ENCODE measurements around the gene RBM6. TPM values are rescaled to one million over a fixed set of nuclear protein-coding genes. Genes with fewer than 3 reads are reported as not detected.

Gene RBM6
- total RNA-seq, 6 experiments from 2014 or later, result 32.5 to 41.6 (median 34.5) TPM

DNA sequence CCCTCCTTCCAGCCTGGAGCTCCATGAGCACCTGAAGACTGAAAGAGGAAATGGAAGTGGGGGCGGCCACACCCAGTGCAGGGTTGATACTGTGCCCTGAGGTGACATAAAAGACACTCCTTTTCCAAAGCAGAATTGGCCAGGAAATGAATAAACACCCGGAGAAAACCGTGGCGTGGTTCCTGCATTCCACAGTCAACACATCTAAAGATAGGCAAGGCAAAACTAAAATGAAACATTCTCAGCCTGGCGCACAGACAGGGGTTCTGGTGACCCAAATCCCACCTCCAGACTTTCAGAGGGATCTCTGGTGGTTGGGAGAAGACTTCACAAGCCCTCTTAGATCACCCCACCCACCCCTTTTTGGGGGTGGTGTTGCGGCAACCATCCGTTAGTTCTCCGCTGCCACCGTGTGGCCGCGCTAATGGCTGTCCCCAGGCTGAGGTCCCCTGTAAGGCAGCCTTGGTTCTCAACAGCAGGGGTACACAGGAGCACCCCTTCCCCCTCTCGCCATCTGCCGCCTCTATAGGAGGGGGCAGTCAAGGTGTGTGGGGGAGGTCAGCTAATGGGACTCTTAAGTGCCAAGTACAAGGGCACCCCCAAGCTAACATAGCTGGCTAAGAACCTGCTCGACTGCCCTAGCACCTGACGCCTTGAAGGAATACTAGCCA lies 33.7 kb upstream of the RBM6 start:
- Mint-ChIP-seq H3K36me3 (ENCODE audit: low read depth) (peaks cover 4% of the 10 kb centered on the region; the same call in 1 of the 2 replicates), H3K9me3 (no peaks in the 10 kb centered on the region), H3K4me3 (peak overlapping the region; percentile 87), H3K27ac (peak overlapping the region; percentile 60), H3K27me3 (ENCODE audit: insufficient read depth) (peaks cover 3% of the 10 kb centered on the region), H3K4me1 (ENCODE audit: low read depth) (peaks cover 17% of the 10 kb centered on the region)
- DNase-seq, result peak; percentile 19
- TF ChIP-seq, protein P1, sequence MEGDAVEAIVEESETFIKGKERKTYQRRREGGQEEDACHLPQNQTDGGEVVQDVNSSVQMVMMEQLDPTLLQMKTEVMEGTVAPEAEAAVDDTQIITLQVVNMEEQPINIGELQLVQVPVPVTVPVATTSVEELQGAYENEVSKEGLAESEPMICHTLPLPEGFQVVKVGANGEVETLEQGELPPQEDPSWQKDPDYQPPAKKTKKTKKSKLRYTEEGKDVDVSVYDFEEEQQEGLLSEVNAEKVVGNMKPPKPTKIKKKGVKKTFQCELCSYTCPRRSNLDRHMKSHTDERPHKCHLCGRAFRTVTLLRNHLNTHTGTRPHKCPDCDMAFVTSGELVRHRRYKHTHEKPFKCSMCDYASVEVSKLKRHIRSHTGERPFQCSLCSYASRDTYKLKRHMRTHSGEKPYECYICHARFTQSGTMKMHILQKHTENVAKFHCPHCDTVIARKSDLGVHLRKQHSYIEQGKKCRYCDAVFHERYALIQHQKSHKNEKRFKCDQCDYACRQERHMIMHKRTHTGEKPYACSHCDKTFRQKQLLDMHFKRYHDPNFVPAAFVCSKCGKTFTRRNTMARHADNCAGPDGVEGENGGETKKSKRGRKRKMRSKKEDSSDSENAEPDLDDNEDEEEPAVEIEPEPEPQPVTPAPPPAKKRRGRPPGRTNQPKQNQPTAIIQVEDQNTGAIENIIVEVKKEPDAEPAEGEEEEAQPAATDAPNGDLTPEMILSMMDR (IDR thresholded peaks at IDR 0.05), result peak; percentile 80

DNA sequence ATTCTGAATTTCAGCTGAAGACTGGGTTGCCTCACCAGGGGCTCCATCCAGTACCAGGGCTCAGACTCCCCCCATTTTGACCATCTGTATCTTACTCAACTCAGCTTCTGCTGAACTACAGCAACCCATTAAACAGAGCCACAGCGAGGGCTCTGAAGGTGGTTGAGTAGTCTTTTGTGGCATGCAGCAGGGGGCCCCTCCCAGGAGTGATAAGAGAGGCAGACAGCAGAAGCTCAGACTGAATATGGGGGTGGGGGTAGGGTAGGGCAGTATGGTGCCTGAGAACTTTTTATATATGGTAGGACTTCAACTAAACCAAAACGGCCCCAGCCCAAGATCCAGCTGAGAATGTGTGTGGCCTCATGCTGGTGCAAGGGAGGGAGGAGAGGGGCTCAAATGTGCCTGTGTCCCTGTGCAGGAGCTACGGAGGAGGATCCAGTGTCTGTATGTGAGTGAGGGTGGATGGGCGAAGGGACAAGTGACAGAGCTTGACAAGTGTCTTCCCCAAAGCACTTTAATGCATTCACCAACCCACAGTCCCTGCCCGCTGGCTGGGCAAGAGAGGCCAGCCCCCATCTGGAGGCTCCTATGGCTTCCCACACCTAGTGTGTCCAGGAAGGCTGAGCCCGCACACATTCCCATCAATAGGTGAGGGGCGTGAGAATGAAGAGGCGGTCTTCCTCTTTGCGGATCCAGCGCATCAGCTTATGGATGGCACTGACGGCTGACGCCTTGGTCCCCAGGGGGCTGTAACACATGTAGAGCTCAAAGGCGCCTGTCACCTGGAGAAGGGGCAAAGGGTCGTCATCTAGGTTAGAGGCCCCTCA lies 31.4 kb upstream of the RBM6 start:
- DNase-seq, result no peak
- no peaks in the 10 kb centered on the region for H3K9me3 Mint-ChIP-seq
- peaks cover 3% of the 10 kb centered on the region for H3K27me3 Mint-ChIP-seq (ENCODE audit: insufficient read depth)
- peaks cover 13% of the 10 kb centered on the region for H3K4me1 Mint-ChIP-seq (ENCODE audit: low read depth)
- no peak overlapping the region for H3K27ac Mint-ChIP-seq
- TF ChIP-seq, protein P1 (IDR thresholded peaks at IDR 0.05), result no peak
- H3K36me3 Mint-ChIP-seq (ENCODE audit: low read depth), result peaks cover 4% of the 10 kb centered on the region; the same call in 1 of the 2 replicates
- H3K4me3 Mint-ChIP-seq, result no peak overlapping the region

DNA sequence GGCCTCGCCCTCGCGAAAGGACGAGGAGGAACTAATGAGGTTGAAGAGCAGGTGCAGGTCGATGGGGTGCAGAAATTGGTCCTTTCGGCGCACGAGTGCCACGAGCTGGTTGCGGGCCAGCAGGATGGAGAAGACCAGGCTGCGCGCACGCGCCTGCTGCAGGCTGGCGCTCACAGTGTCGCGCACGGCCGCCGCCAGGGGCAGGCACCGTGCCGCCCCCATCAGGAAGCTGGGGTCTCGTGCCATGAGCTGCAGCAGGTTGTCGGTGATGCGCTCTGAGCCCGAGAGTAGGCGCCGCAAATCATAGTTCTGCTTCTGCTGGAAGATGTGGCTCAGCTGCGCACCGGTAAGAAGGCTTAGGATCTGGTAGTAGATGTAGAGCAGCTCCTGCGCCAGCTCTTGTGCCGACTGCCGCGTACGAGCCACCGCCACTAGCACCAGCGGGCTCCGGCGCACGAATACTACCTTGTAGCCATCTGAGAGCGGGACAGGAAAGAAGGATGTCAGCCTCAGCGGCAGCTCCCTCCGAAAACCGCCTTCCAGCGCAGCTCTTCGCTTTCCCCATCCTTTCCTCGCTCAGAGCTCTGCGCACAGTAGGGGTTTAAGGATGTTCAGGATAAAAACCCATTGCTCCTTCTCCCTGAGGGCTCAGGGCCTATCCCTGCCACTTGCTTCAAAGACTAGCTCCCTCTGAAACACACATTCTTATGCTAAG lies 29.4 kb upstream of the RBM6 start:
- Mint-ChIP-seq H3K27ac (no peak overlapping the region), H3K9me3 (no peaks in the 10 kb centered on the region), H3K27me3 (ENCODE audit: insufficient read depth) (peaks cover 3% of the 10 kb centered on the region), H3K36me3 (ENCODE audit: low read depth) (peaks cover 4% of the 10 kb centered on the region; the same call in 1 of the 2 replicates), H3K4me3 (no peak overlapping the region), H3K4me1 (ENCODE audit: low read depth) (peaks cover 12% of the 10 kb centered on the region)
- TF ChIP-seq, protein P1 (IDR thresholded peaks at IDR 0.05), result no peak
- DNase-seq, result no peak

DNA sequence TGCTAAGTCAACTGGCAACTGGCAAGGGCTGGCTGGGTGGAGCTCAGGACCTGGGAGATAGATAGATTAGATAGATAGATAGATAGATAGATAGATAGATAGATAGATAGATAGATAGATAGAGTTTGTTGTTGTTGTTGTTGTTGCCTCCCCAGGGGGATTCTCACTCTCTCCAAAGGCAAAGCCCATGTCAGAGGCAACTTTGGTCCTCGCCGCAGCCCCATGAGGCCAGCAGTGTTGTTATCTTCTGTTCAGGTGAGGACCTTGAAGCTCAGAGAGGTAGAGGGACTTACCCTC lies 28.9 kb upstream of the RBM6 start:
- no peak overlapping the region for H3K4me3 Mint-ChIP-seq
- peaks cover 7% of the 10 kb centered on the region for H3K4me1 Mint-ChIP-seq (ENCODE audit: low read depth)
- no peaks in the 10 kb centered on the region for H3K9me3 Mint-ChIP-seq
- TF ChIP-seq, protein P1 (IDR thresholded peaks at IDR 0.05), result no peak
- H3K27me3 Mint-ChIP-seq (ENCODE audit: insufficient read depth), result peaks cover 3% of the 10 kb centered on the region
- no peak for DNase-seq
- H3K36me3 Mint-ChIP-seq (ENCODE audit: low read depth), result peaks cover 4% of the 10 kb centered on the region; the same call in 1 of the 2 replicates
- H3K27ac Mint-ChIP-seq, result no peak overlapping the region

DNA sequence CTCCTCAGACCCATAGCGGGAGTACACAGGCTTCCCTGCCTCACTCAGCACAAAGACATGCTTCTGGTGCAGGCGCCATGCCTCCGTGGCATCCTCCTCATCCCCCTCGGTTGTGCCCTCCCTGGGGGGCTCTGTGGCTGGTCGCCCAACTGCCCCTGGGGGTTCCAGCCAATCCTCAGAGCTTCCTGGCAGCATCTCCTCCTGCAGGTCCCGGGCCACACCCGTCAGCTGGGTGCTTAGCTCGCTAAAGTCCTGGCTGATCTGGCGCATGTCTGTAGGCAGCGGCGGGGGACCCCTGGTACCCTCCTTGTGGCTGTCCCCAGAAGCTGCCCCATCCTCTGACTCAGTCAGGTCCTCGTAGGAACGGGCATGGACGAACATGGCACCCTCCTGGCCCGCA lies 28.3 kb upstream of the RBM6 start:
- Mint-ChIP-seq H3K27me3 (ENCODE audit: insufficient read depth) (peaks cover 3% of the 10 kb centered on the region), H3K36me3 (ENCODE audit: low read depth) (peaks cover 4% of the 10 kb centered on the region; the same call in 1 of the 2 replicates), H3K4me3 (no peak overlapping the region), H3K4me1 (ENCODE audit: low read depth) (peaks cover 6% of the 10 kb centered on the region), H3K27ac (no peak overlapping the region), H3K9me3 (no peaks in the 10 kb centered on the region)
- TF ChIP-seq, protein P1 (IDR thresholded peaks at IDR 0.05), result no peak
- DNase-seq, result no peak
